H1 (cell line): ENCODE measurements around the gene NUTM2F. TPM values are rescaled to one million over a fixed set of nuclear protein-coding genes. Genes with fewer than 3 reads are reported as not detected.
"Not testable (repeated sequence)": the region's sequence is repeated elsewhere in the genome, so short reads cannot be mapped to it uniquely, and the experiment has no call there.

Source experiments
- CTCF ChIA-PET: fragments of 300-600 bp; sonication (Branson Sonifier 250); formaldehyde crosslinking; loops from one replicate; lab custom pipeline; 2021; ENCODE audit not compliant: partially characterized antibody; lab: Charles Lee
- POLR2A ChIA-PET: fragments of 300-600 bp; sonication (Branson Sonifier 250); formaldehyde crosslinking; loops from one replicate; lab custom pipeline; 2021; ENCODE audit warnings: inconsistent platforms; ENCODE audit not compliant: partially characterized antibody; lab: Charles Lee
- DNase-seq, 2 experiments: peaks; one replicate each; pipeline versions ENCODE4 v3.0.0 to v3.0.0-alpha.2; 2010 to 2022; ENCODE audit warnings: low spot score in 2 of 2, low read depth in 1 of 2, mixed read lengths in 1 of 2
- FAIRE-seq: peaks from 2 replicates; lab custom pipeline; 2011; peaks lifted over from hg19 to GRCh38; lab: Jason Lieb, UNC
- H2AFZ ChIP-seq: 2 replicates; pipeline ENCODE4 v1.8.1; 2012; ENCODE audit warnings: low read length, inconsistent platforms
- H2AK5ac ChIP-seq: 2 replicates; pipeline ENCODE4 v1.6.1; 2013; ENCODE audit warnings: low read depth, low read length
- H2BK120ac ChIP-seq: replicated peaks from 2 replicates; pipeline ENCODE3; 2013; ENCODE audit warnings: low read depth, low read length, inconsistent platforms
- H2BK12ac ChIP-seq: 2 replicates; pipeline ENCODE4 v1.6.1; 2013; ENCODE audit warnings: low read depth, low read length
- H2BK15ac ChIP-seq: 2 replicates; pipeline ENCODE4 v1.6.1; 2013; ENCODE audit warnings: low read length
- H2BK20ac ChIP-seq: 2 replicates; pipeline ENCODE4 v1.6.1; 2013; ENCODE audit warnings: low read length
- H2BK5ac ChIP-seq: 2 replicates; pipeline ENCODE4 v1.6.1; 2013; ENCODE audit warnings: low read depth, low read length
- H3K14ac ChIP-seq: 2 replicates; pipeline ENCODE4 v1.6.1; 2013; ENCODE audit warnings: inconsistent platforms; ENCODE audit not compliant: insufficient read length
- H3K18ac ChIP-seq: 2 replicates; pipeline ENCODE4 v1.6.1; 2013; ENCODE audit warnings: low read length; ENCODE audit errors: extremely low read depth
- H3K23ac ChIP-seq: 2 replicates; pipeline ENCODE4 v1.6.1; 2013; ENCODE audit warnings: inconsistent platforms; ENCODE audit not compliant: insufficient read length
- H3K23me2 ChIP-seq: 2 replicates; pipeline ENCODE4 v1.6.1; 2013; ENCODE audit warnings: low read depth, low read length
- H3K27ac ChIP-seq: 2 replicates; pipeline ENCODE4 v1.6.1; 2011; ENCODE audit warnings: low read depth, low read length, inconsistent platforms
- H3K27me3 ChIP-seq, 4 experiments: replicated peaks in 1 of 4; 1 replicate in 1 of 4; 2 replicates in 3 of 4; pipeline versions ENCODE4 v1.6.1 to v1.8.1; 2011 to 2013; ENCODE audit warnings: low read length in 3 of 4, mild to moderate bottlenecking in 3 of 4, inconsistent platforms in 2 of 4, mixed read lengths in 2 of 4, moderate library complexity in 1 of 4; ENCODE audit not compliant: control insufficient read depth in 3 of 4, insufficient read depth in 3 of 4; ENCODE audit errors: extremely low read depth in 1 of 4
- H3K36me3 ChIP-seq, 4 experiments: 2 replicates each; pipeline versions ENCODE4 v1.6.1 to v1.8.1; 2011 to 2013; ENCODE audit warnings: mild to moderate bottlenecking in 4 of 4, low read length in 3 of 4, moderate library complexity in 2 of 4, control low read depth in 1 of 4, inconsistent platforms in 1 of 4; ENCODE audit not compliant: insufficient read depth in 4 of 4, control insufficient read depth in 2 of 4
- H3K4ac ChIP-seq: replicated peaks from 2 replicates; pipeline ENCODE3; 2013; ENCODE audit warnings: low read length, low read depth, mixed read lengths, inconsistent platforms; ENCODE audit not compliant: insufficient read length
- H3K4me1 ChIP-seq, 4 experiments: replicated peaks in 1 of 4; 1 replicate in 1 of 4; 2 replicates in 3 of 4; pipeline versions ENCODE4 v1.6.1 to v1.8.1; 2011 to 2013; ENCODE audit warnings: low read length in 3 of 4, inconsistent platforms in 2 of 4, mixed read lengths in 1 of 4; ENCODE audit not compliant: insufficient read depth in 4 of 4, control insufficient read depth in 3 of 4
- H3K4me2 ChIP-seq, 2 experiments: 2 replicates each; pipeline versions ENCODE4 v1.6.1 to v1.8.1; 2011 to 2013; ENCODE audit warnings: low read depth in 2 of 2, low read length in 2 of 2, control low read depth in 1 of 2, inconsistent platforms in 1 of 2, mild to moderate bottlenecking in 1 of 2; ENCODE audit not compliant: insufficient read depth in 1 of 2
- H3K4me3 ChIP-seq, 4 experiments: fragments of 200-600, 300-600 bp in 1 of 4; sonication (generic), shearing (Covaris generic), sonication (Bioruptor Twin) in 1 of 4; 2 replicates each; pipeline versions ENCODE4 v1.5.1 to v1.8.1; 2011 to 2016; ENCODE audit warnings: low read length in 4 of 4, low read depth in 3 of 4, control low read depth in 2 of 4, inconsistent platforms in 2 of 4, mild to moderate bottlenecking in 2 of 4, mixed read lengths in 1 of 4, moderate library complexity in 1 of 4; ENCODE audit not compliant: insufficient read depth in 2 of 4; ENCODE audit errors: extremely low read depth in 1 of 4
- H3K56ac ChIP-seq: replicated peaks from 2 replicates; pipeline ENCODE3; 2013; ENCODE audit warnings: low read depth, mild to moderate bottlenecking, mixed read lengths, low read length, inconsistent platforms; ENCODE audit not compliant: insufficient read length
- H3K79me1 ChIP-seq: 2 replicates; pipeline ENCODE4 v1.6.1; 2013; ENCODE audit warnings: low read depth, low read length, control low read depth
- H3K79me2 ChIP-seq, 2 experiments: 2 replicates each; pipeline versions ENCODE4 v1.6.1 to v1.8.1; 2012 to 2013; ENCODE audit warnings: low read length in 2 of 2, mild to moderate bottlenecking in 2 of 2, inconsistent platforms in 1 of 2; ENCODE audit not compliant: insufficient read depth in 2 of 2, control insufficient read depth in 1 of 2
- H3K9ac ChIP-seq, 4 experiments: replicated peaks in 1 of 4; 1 replicate in 1 of 4; 2 replicates in 3 of 4; pipeline versions ENCODE4 v1.6.1 to v1.8.1; 2011 to 2013; ENCODE audit warnings: low read depth in 3 of 4, low read length in 3 of 4, control low read depth in 2 of 4, mild to moderate bottlenecking in 2 of 4, moderate library complexity in 2 of 4, inconsistent platforms in 1 of 4; ENCODE audit errors: extremely low read depth in 1 of 4
- H3K9me3 ChIP-seq, 2 experiments: 2 replicates each; pipeline versions ENCODE4 v1.6.1 to v1.8.1; 2012 to 2013; ENCODE audit warnings: mild to moderate bottlenecking in 2 of 2, moderate library complexity in 2 of 2, control low read depth in 1 of 2, inconsistent platforms in 1 of 2, low read depth in 1 of 2, low read length in 1 of 2, mixed read lengths in 1 of 2; ENCODE audit not compliant: insufficient read depth in 2 of 2
- H4K20me1 ChIP-seq, 2 experiments: replicated peaks in 1 of 2; 2 replicates each; pipeline versions ENCODE3 to v1.8.1; 2011 to 2013; ENCODE audit warnings: inconsistent platforms in 2 of 2, low read length in 2 of 2, mild to moderate bottlenecking in 1 of 2; ENCODE audit not compliant: insufficient read depth in 2 of 2, control insufficient read depth in 1 of 2
- H4K5ac ChIP-seq: 2 replicates; pipeline ENCODE4 v1.6.1; 2013; ENCODE audit warnings: low read length, low read depth, mixed read lengths, inconsistent platforms; ENCODE audit not compliant: insufficient read length
- H4K8ac ChIP-seq: 2 replicates; pipeline ENCODE4 v1.8.0; 2013; ENCODE audit warnings: mild to moderate bottlenecking, moderate library complexity, low read length, inconsistent platforms; ENCODE audit not compliant: insufficient read depth; ENCODE audit errors: extremely low read depth
- H4K91ac ChIP-seq: replicated peaks from 2 replicates; pipeline ENCODE3; 2013; ENCODE audit warnings: low read length, mixed read lengths, inconsistent platforms; ENCODE audit not compliant: insufficient read length
- WGBS, 2 experiments: shearing (Covaris generic) in 1 of 2; methylation state at CpG; one replicate each; pipeline versions ENCODE4 v1.1.6 to v1.1.7; 2013 to 2015; ENCODE audit warnings: low lambda C conversion rate in 2 of 2, mixed read lengths in 2 of 2, inconsistent platforms in 1 of 2, low coverage in 1 of 2, missing lambda C conversion rate in 1 of 2; ENCODE audit not compliant: insufficient replicate concordance in 2 of 2, insufficient coverage in 1 of 2, insufficient read length in 1 of 2; ENCODE audit errors: extremely low coverage in 1 of 2, missing lambda C conversion rate in 1 of 2; 5-methylcytosine and 5-hydroxymethylcytosine counted together
- polyA plus RNA-seq, 7 experiments: library from polyadenylated mRNA; depleted of rRNA in 3 of 7; stranded (reverse) in 5 of 7; unstranded in 2 of 7; fragments of >200 nt in 5 of 7; fragments of 200-250 nt in 2 of 7; gene quantifications; 1 replicate in 5 of 7; 2 replicates in 1 of 7; 4 replicates in 1 of 7; pipeline versions ENCODE4 v1.2.1 to v1.2.3, GENCODE V29; 2011 to 2013; ENCODE audit warnings: missing spikeins in 2 of 7, mixed read lengths in 2 of 7
- total RNA-seq: library from RNA; stranded (reverse); fragmentation: NEBNext Ultra II Directional; extraction: Animal tissue kit (Norgen Biotek cat#: 25700); gene quantifications from 2 replicates; pipeline ENCODE4 v1.2.1, GENCODE V29; 2021

Gene NUTM2F
- total and polyA plus RNA-seq, 2 of the 8 experiments (the other 6 are each of a cell fraction or from before 2014, with no cell fraction given): 0.06 to 0.19 TPM

GRCh38 chr9:94315034-94315984 is 13.1 kb downstream of the NUTM2F start:
- H3K9ac ChIP-seq, H2BK120ac ChIP-seq, H2AFZ ChIP-seq, H4K91ac ChIP-seq, H2BK12ac ChIP-seq, H3K23me2 ChIP-seq, H3K9me3 ChIP-seq, H3K4me3 ChIP-seq, H3K4ac ChIP-seq, H3K27me3 ChIP-seq, H2BK20ac ChIP-seq, H3K79me1 ChIP-seq, H3K14ac ChIP-seq, DNase-seq, H2AK5ac ChIP-seq, H3K23ac ChIP-seq, H3K4me1 ChIP-seq, H3K4me2 ChIP-seq, POLR2A ChIA-PET, H3K56ac ChIP-seq, H2BK15ac ChIP-seq, H3K36me3 ChIP-seq, H4K20me1 ChIP-seq, H3K27ac ChIP-seq, H4K8ac ChIP-seq, H2BK5ac ChIP-seq, H3K18ac ChIP-seq, CTCF ChIA-PET, H4K5ac ChIP-seq, H3K79me2 ChIP-seq: not testable (repeated sequence)
- 100% methylated on average over 2 of the region's 15 CpGs; no CpG with 5 or more reads in 1 of the 2 experiments for WGBS, 2 experiments
- peak; percentile 88 for FAIRE-seq
